HG03342 (cell line): ENCODE measurements around the gene VAMP3.
"Not testable (repeated sequence)": the region's sequence is repeated elsewhere in the genome, so short reads cannot be mapped to it uniquely, and the experiment has no call there.

Experiments used
- ATAC-seq: cut with Tn5 transposase; IDR thresholded peaks from one replicate; pipeline ENCODE4 v1.9.1; 2021; ENCODE audit warnings: mild to moderate bottlenecking, moderate library complexity; ENCODE audit not compliant: unreplicated experiment

VAMP3 gene

GRCh38 chr1:7767176-7767575 lies 3.9 kb upstream of the VAMP3 start:
- no peak for ATAC-seq

GRCh38 chr1:7768583-7768982 lies 2.5 kb upstream of the VAMP3 start:
- no peak for ATAC-seq

GRCh38 chr1:7769673-7770412 lies 1.3 kb upstream of the VAMP3 start:
- no peak for ATAC-seq

- no peak for ATAC-seq
Observed at GRCh38 chr1:7770669-7770996, 463 bp upstream of the VAMP3 start.

- ATAC-seq: peak; percentile 9
Observed at GRCh38 chr1:7771823-7772299, 765 bp downstream of the VAMP3 start.

- no peak for ATAC-seq
Observed at GRCh38 chr1:7777591-7777990, 6.5 kb downstream of the VAMP3 start.

- no peak for ATAC-seq
Observed at GRCh38 chr1:7778133-7778628, 7.1 kb downstream of the VAMP3 start.

GRCh38 chr1:7780976-7781375 lies 9.9 kb downstream of the VAMP3 start:
- no peak for ATAC-seq

GRCh38 chr1:7781501-7781900 lies 10.4 kb downstream of the VAMP3 start:
- no peak for ATAC-seq

- no peak for ATAC-seq
Observed at GRCh38 chr1:7781923-7782495, 10.9 kb downstream of the VAMP3 start.

- ATAC-seq: no peak
Observed at GRCh38 chr1:7783178-7783711, 12.1 kb downstream of the VAMP3 start.

- ATAC-seq: peak; percentile 80
Observed at GRCh38 chr1:7783826-7784491, 12.9 kb downstream of the VAMP3 start, which contains the start of gene PER3. Gene PER3 (plus strand): TSS chr1:7784291. CDS start chr1:7784878, 587 bp downstream.

GRCh38 chr1:7784492-7785071 lies 13.5 kb downstream of the VAMP3 start:
- ATAC-seq: no peak

- ATAC-seq: no peak
Observed at GRCh38 chr1:7785108-7785507, 14.0 kb downstream of the VAMP3 start.

GRCh38 chr1:7786795-7787194 lies 15.7 kb downstream of the VAMP3 start:
- ATAC-seq: no peak

- ATAC-seq: no peak
Observed at GRCh38 chr1:7789828-7790227, 18.7 kb downstream of the VAMP3 start.

- ATAC-seq: not testable (repeated sequence)
Observed at GRCh38 chr1:7791027-7791426, 19.9 kb downstream of the VAMP3 start.

GRCh38 chr1:7795406-7795805 lies 24.3 kb downstream of the VAMP3 start:
- no peak for ATAC-seq

GRCh38 chr1:7805460-7805859 lies 34.4 kb downstream of the VAMP3 start:
- no peak for ATAC-seq

- ATAC-seq: no peak
Observed at GRCh38 chr1:7808253-7808844, 37.3 kb downstream of the VAMP3 start.

GRCh38 chr1:7809742-7810141 lies 38.6 kb downstream of the VAMP3 start:
- ATAC-seq: no peak
